HL-60 (cell line): ENCODE results near the gene SLC22A31.

ENCODE experiments used
- GABPA ChIP-seq: IDR thresholded peaks from 2 replicates; pipeline ENCODE4 v1.6.1; 2012; ENCODE audit warnings: low read depth
- POLR2AphosphoS5 ChIP-seq: IDR thresholded peaks from 2 replicates; pipeline ENCODE4 v1.6.1; 2012; ENCODE audit warnings: low read depth
- SPI1 ChIP-seq: IDR thresholded peaks from 2 replicates; pipeline ENCODE4 v1.6.1; 2012; ENCODE audit warnings: low read depth, mild to moderate bottlenecking, borderline replicate concordance
- TF ChIP-seq, protein P1 (sequence below): IDR thresholded peaks from one replicate; pipeline ENCODE4 v1.5.1; 2011; ENCODE audit warnings: low read length, control low read depth, inconsistent platforms; ENCODE audit not compliant: insufficient read depth
- TF ChIP-seq, protein P2 (sequence below): IDR thresholded peaks from 2 replicates; pipeline ENCODE4 v1.6.1; 2012; ENCODE audit warnings: low read depth; ENCODE audit not compliant: insufficient replicate concordance

DNA sequence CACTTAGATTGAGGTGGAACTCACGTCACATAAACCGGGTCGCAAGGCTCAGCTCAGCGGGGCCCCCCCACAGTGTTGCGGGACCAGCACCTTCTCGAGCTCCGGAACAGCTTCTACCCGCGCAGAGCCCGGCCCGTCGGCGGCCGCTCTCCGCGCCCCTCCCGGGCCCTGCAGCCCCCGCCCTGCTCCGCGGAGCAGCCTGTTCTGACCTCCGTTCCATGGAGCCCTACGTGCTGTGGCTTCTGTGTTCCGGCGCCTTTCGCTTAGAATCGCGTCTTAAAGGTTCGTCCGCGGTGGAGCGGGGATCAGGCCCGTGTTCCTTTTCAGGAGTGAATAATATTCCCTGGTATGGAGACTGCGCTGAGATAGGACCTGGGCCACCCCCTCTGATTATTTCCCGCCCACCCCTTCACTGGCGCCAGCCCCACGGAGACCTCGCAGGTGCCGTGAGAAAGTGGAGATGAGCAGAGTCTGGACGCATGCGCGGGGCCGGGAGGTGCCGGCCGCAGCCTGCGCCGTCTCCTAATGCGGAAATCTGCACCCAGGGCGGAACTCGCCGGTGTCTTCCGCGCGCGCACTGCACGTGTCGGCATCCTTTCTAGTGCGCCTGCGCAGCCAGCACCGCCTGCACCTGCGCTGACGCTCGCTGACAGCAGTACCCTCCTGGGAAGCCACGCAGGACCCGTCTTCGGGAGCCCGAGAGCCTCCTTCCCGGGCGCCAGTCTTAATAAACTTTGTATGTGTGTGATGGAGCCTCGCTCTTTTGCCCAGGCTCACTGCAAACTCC lies 48.1 kb upstream of the SLC22A31 start:
- TF ChIP-seq POLR2AphosphoS5 = no peak
- TF ChIP-seq, protein P1, sequence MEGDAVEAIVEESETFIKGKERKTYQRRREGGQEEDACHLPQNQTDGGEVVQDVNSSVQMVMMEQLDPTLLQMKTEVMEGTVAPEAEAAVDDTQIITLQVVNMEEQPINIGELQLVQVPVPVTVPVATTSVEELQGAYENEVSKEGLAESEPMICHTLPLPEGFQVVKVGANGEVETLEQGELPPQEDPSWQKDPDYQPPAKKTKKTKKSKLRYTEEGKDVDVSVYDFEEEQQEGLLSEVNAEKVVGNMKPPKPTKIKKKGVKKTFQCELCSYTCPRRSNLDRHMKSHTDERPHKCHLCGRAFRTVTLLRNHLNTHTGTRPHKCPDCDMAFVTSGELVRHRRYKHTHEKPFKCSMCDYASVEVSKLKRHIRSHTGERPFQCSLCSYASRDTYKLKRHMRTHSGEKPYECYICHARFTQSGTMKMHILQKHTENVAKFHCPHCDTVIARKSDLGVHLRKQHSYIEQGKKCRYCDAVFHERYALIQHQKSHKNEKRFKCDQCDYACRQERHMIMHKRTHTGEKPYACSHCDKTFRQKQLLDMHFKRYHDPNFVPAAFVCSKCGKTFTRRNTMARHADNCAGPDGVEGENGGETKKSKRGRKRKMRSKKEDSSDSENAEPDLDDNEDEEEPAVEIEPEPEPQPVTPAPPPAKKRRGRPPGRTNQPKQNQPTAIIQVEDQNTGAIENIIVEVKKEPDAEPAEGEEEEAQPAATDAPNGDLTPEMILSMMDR = no peak
- TF ChIP-seq GABPA = no peak
- TF ChIP-seq, protein P2, sequence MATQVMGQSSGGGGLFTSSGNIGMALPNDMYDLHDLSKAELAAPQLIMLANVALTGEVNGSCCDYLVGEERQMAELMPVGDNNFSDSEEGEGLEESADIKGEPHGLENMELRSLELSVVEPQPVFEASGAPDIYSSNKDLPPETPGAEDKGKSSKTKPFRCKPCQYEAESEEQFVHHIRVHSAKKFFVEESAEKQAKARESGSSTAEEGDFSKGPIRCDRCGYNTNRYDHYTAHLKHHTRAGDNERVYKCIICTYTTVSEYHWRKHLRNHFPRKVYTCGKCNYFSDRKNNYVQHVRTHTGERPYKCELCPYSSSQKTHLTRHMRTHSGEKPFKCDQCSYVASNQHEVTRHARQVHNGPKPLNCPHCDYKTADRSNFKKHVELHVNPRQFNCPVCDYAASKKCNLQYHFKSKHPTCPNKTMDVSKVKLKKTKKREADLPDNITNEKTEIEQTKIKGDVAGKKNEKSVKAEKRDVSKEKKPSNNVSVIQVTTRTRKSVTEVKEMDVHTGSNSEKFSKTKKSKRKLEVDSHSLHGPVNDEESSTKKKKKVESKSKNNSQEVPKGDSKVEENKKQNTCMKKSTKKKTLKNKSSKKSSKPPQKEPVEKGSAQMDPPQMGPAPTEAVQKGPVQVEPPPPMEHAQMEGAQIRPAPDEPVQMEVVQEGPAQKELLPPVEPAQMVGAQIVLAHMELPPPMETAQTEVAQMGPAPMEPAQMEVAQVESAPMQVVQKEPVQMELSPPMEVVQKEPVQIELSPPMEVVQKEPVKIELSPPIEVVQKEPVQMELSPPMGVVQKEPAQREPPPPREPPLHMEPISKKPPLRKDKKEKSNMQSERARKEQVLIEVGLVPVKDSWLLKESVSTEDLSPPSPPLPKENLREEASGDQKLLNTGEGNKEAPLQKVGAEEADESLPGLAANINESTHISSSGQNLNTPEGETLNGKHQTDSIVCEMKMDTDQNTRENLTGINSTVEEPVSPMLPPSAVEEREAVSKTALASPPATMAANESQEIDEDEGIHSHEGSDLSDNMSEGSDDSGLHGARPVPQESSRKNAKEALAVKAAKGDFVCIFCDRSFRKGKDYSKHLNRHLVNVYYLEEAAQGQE = no peak
- TF ChIP-seq SPI1 = no peak
